ENCODE data around the gene TNFSF13B. TPM values are rescaled to one million over a fixed set of nuclear protein-coding genes. Genes with fewer than 3 reads are reported as not detected.
"Not testable (repeated sequence)": the region's sequence is repeated elsewhere in the genome, so short reads cannot be mapped to it uniquely, and the experiment has no call there.

Gene TNFSF13B
- total RNA-seq, 1 experiment from 2014 or later = 1.5 TPM

- no peak for DNase-seq (ENCODE audit: low spot score)
Measured at GRCh38 chr13:108281901-108282300, 12.4 kb downstream of the TNFSF13B start.

- no peak for DNase-seq (ENCODE audit: low spot score)
Measured at GRCh38 chr13:108283110-108283509, 13.6 kb downstream of the TNFSF13B start.

- no peak for DNase-seq (ENCODE audit: low spot score)
Measured at GRCh38 chr13:108288741-108289140, 19.2 kb downstream of the TNFSF13B start.

GRCh38 chr13:108289819-108290218 lies 20.3 kb downstream of the TNFSF13B start:
- DNase-seq (ENCODE audit: low spot score) = no peak

- no peak for DNase-seq (ENCODE audit: low spot score)
Measured at GRCh38 chr13:108297114-108297513, 27.6 kb downstream of the TNFSF13B start.

GRCh38 chr13:108302279-108302678 lies 32.8 kb downstream of the TNFSF13B start:
- DNase-seq (ENCODE audit: low spot score) = no peak

- no peak for DNase-seq (ENCODE audit: low spot score)
Measured at GRCh38 chr13:108304170-108305016, 34.9 kb downstream of the TNFSF13B start.

- no peak for DNase-seq (ENCODE audit: low spot score)
Measured at GRCh38 chr13:108305655-108306054, 36.1 kb downstream of the TNFSF13B start.

GRCh38 chr13:108306860-108307259 lies 37.3 kb downstream of the TNFSF13B start:
- no peak for DNase-seq (ENCODE audit: low spot score)

GRCh38 chr13:108311596-108311995 lies 42.1 kb downstream of the TNFSF13B start:
- DNase-seq (ENCODE audit: low spot score) = not testable (repeated sequence)

GRCh38 chr13:108313382-108313781 lies 43.9 kb downstream of the TNFSF13B start:
- no peak for DNase-seq (ENCODE audit: low spot score)

- no peak for DNase-seq (ENCODE audit: low spot score)
Measured at GRCh38 chr13:108315273-108315672, 45.8 kb downstream of the TNFSF13B start.

- no peak for DNase-seq (ENCODE audit: low spot score)
Measured at GRCh38 chr13:108315991-108316390, 46.5 kb downstream of the TNFSF13B start.

- no peak for DNase-seq (ENCODE audit: low spot score)
Measured at GRCh38 chr13:108316413-108316812, 46.9 kb downstream of the TNFSF13B start.

GRCh38 chr13:108322206-108322824 lies 52.8 kb downstream of the TNFSF13B start:
- DNase-seq (ENCODE audit: low spot score) = peak; percentile 20

GRCh38 chr13:108323031-108323430 lies 53.5 kb downstream of the TNFSF13B start:
- no peak for DNase-seq (ENCODE audit: low spot score)

- DNase-seq (ENCODE audit: low spot score) = no peak
Measured at GRCh38 chr13:108325863-108326262, 56.3 kb downstream of the TNFSF13B start.

- no peak for DNase-seq (ENCODE audit: low spot score)
Measured at GRCh38 chr13:108326309-108326708, 56.8 kb downstream of the TNFSF13B start.

- DNase-seq (ENCODE audit: low spot score) = no peak
Measured at GRCh38 chr13:108328848-108329247, 59.3 kb downstream of the TNFSF13B start.

GRCh38 chr13:108332791-108333190 lies 63.3 kb downstream of the TNFSF13B start:
- no peak for DNase-seq (ENCODE audit: low spot score)

GRCh38 chr13:108342369-108343289 lies 73.1 kb downstream of the TNFSF13B start:
- DNase-seq (ENCODE audit: low spot score) = no peak

- no peak for DNase-seq (ENCODE audit: low spot score)
Measured at GRCh38 chr13:108345016-108345415, 75.5 kb downstream of the TNFSF13B start.

All from H4 (cell line).